Thyroid gland (tissue), 4 donors: Measurements from ENCODE around the gene SELENOK. TPM values are rescaled to one million over a fixed set of nuclear protein-coding genes. Genes with fewer than 3 reads are reported as not detected.

Experiments used
- DNase-seq, 2 donors: peaks; one replicate each; pipeline ENCODE4 v3.0.0-alpha.2; 2019
- H3K27ac ChIP-seq, 3 donors: fragments of 200-600 bp; sonication (generic); 1 replicate in 2 of 3; 2 replicates in 1 of 3; pipeline ENCODE4 v1.5.1; 2016 to 2019; ENCODE audit warnings: mild to moderate bottlenecking in 1 of 3, moderate library complexity in 1 of 3
- H3K27me3 ChIP-seq: fragments of 200-600 bp; sonication (generic); one replicate; pipeline ENCODE4 v1.5.1; 2019
- H3K36me3 ChIP-seq, 2 donors: fragments of 200-600 bp; sonication (generic); one replicate each; pipeline ENCODE4 v1.5.1; 2016 to 2019
- H3K4me1 ChIP-seq, 2 donors: fragments of 200-600 bp; sonication (generic); one replicate each; pipeline ENCODE4 v1.5.1; 2017 to 2019
- H3K4me3 ChIP-seq, 3 donors: fragments of 200-600 bp; sonication (generic); replicated peaks in 1 of 3; 1 replicate in 2 of 3; 2 replicates in 1 of 3; pipeline ENCODE4 v1.5.1; 2016; ENCODE audit warnings: mild to moderate bottlenecking in 1 of 3
- H3K9me3 ChIP-seq: fragments of 200-600 bp; sonication (generic); one replicate; pipeline ENCODE4 v1.5.1; 2017
- POLR2A ChIP-seq, 2 donors: fragments of 450-650 bp; IDR thresholded peaks; one replicate each; pipeline ENCODE4 v1.6.1; 2017; ENCODE audit warnings: antibody characterized with exemption in 2 of 2, mild to moderate bottlenecking in 2 of 2, moderate library complexity in 1 of 2
- WGBS, 2 donors: methylation state at CpG; one replicate each; pipeline ENCODE4 v1.1.5; 2017; 5-methylcytosine and 5-hydroxymethylcytosine counted together
- intact Hi-C: fragments of 100-400 bp; cut with DNase I; formaldehyde crosslinking; loops from one replicate; pipeline ENCODE4 v1.15.1; 2023
- total RNA-seq, 4 donors: library from RNA; depleted of rRNA; stranded (reverse); fragments of >200 nt; gene quantifications; one replicate each; pipeline ENCODE4 v1.2.3, GENCODE V29; 2016
- TF ChIP-seq, protein P1 (sequence below), 6 experiments: fragments of 200-600 bp in 3 of 6; fragments of 450-650 bp in 3 of 6; sonication (generic) in 3 of 6; IDR thresholded peaks; one replicate each; pipeline ENCODE4 v1.5.1; 2016 to 2019; ENCODE audit warnings: antibody characterized with exemption in 6 of 6, mild to moderate bottlenecking in 2 of 6, inconsistent platforms in 1 of 6, moderate library complexity in 1 of 6

Gene SELENOK
- total RNA-seq, 4 donors from 2014 or later = 79.0 to 132 (median 124) TPM

DNA sequence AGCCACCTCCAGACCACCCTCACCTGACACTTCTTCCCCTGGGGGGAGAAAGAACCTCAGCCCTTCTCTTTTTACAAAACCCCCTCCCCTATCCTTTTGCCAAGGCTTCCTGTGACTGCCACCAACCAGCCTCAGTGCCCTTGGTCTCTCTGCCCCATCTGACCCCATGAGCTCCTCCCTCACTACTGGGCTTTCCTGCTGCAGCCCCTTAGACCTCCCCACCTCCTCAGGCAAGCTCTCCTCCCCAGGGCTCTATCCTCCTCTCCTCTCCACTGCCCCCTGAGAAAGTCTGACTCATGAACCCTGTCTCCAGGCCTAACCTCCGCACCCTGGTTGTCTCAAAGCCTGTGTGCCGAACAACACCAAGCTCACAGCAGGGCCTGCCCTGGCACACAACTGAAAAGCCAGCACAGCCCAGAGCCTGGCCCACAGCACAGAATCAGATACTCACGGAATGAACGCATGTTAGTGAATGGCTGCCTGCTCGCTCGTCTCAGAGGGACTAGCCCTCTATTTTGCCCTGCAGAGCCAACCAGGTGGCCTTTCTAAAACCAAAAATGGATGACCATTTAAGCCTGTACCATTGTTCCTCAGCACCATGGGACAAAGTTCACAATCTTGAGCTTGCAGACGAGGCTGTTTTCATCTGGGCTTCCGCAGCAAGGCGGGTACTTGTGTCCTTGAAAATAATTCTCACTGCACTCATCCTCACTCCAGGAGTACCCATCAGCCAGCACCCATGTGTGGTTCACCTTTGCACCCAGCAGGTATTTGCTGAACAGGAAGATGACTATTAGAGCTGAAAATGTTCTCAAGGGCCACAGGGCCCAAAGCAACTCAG is 47.2 kb downstream of the SELENOK start:
- 97 to 99% methylated on average over 9 of the region's 9 CpGs for WGBS, 2 donors
- no peak for DNase-seq
- no peak for TF ChIP-seq POLR2A (IDR thresholded peaks at IDR 0.05)
- TF ChIP-seq, protein P1, sequence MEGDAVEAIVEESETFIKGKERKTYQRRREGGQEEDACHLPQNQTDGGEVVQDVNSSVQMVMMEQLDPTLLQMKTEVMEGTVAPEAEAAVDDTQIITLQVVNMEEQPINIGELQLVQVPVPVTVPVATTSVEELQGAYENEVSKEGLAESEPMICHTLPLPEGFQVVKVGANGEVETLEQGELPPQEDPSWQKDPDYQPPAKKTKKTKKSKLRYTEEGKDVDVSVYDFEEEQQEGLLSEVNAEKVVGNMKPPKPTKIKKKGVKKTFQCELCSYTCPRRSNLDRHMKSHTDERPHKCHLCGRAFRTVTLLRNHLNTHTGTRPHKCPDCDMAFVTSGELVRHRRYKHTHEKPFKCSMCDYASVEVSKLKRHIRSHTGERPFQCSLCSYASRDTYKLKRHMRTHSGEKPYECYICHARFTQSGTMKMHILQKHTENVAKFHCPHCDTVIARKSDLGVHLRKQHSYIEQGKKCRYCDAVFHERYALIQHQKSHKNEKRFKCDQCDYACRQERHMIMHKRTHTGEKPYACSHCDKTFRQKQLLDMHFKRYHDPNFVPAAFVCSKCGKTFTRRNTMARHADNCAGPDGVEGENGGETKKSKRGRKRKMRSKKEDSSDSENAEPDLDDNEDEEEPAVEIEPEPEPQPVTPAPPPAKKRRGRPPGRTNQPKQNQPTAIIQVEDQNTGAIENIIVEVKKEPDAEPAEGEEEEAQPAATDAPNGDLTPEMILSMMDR (IDR thresholded peaks at IDR 0.05) = no peak
- H3K4me1 ChIP-seq = peaks cover 24 to 37% of the 10 kb centered on the region in 2 donors
- no peak overlapping the region for H3K4me3 ChIP-seq
- H3K36me3 ChIP-seq = no peaks in the 10 kb centered on the region
- H3K27me3 ChIP-seq = no peaks in the 10 kb centered on the region
- H3K9me3 ChIP-seq = no peaks in the 10 kb centered on the region
- intact Hi-C loops = no loop called here
- H3K27ac ChIP-seq = peak overlapping the region in 2 of 3 donors; percentile 77 to 89

- no peak for DNase-seq
- Histone ChIP-seq H3K36me3 (no peaks in the 10 kb centered on the region), H3K4me3 (no peak overlapping the region), H3K9me3 (no peaks in the 10 kb centered on the region), H3K27ac (peak overlapping the region; percentile 55 to 89 (median 77)), H3K27me3 (no peaks in the 10 kb centered on the region), H3K4me1 (peaks cover 24 to 37% of the 10 kb centered on the region in 2 donors)
- 79 to 81% methylated on average over 9 to 10 of the region's 10 CpGs for WGBS, 2 donors
- intact Hi-C loops = no loop called here
- no peak for TF ChIP-seq POLR2A (IDR thresholded peaks at IDR 0.05)
These were observed 48.2 kb downstream of the SELENOK start for GRCh38 chr3:53843195-53844177.

GRCh38 chr3:53842436-53843194 is 49.0 kb downstream of the SELENOK start:
- intact Hi-C loops = no loop called here
- no peak overlapping the region for H3K4me3 ChIP-seq
- peak; percentile 90 for DNase-seq
- H3K27ac ChIP-seq = peak overlapping the region; percentile 55 to 89 (median 77)
- no peaks in the 10 kb centered on the region for H3K9me3 ChIP-seq
- H3K4me1 ChIP-seq = peaks cover 24 to 37% of the 10 kb centered on the region in 2 donors
- 32 to 40% methylated on average over 12 of the region's 12 CpGs for WGBS, 2 donors
- peak in 1 of 2 donors; percentile 32 for TF ChIP-seq POLR2A (IDR thresholded peaks at IDR 0.05)
- TF ChIP-seq, protein P1 (IDR thresholded peaks at IDR 0.05) = peak in 5 of 6 experiments; percentile 20 to 83 (median 56)
- H3K36me3 ChIP-seq = no peaks in the 10 kb centered on the region
- no peaks in the 10 kb centered on the region for H3K27me3 ChIP-seq

GRCh38 chr3:53841296-53841695 is 50.4 kb downstream of the SELENOK start:
- Histone ChIP-seq H3K27ac (no peak overlapping the region), H3K4me1 (peaks cover 18 to 31% of the 10 kb centered on the region in 2 donors), H3K36me3 (no peaks in the 10 kb centered on the region), H3K27me3 (no peaks in the 10 kb centered on the region), H3K4me3 (no peak overlapping the region), H3K9me3 (no peaks in the 10 kb centered on the region)
- DNase-seq = no peak
- intact Hi-C loops = no loop called here
- TF ChIP-seq, protein P1 (IDR thresholded peaks at IDR 0.05) = peak in 1 of 6 experiments; percentile 6
- TF ChIP-seq POLR2A (IDR thresholded peaks at IDR 0.05) = no peak
- 78 to 84% methylated on average over 5 of the region's 5 CpGs for WGBS, 2 donors

- intact Hi-C loops = no loop called here
- Histone ChIP-seq H3K36me3 (no peaks in the 10 kb centered on the region), H3K4me3 (no peak overlapping the region), H3K27me3 (no peaks in the 10 kb centered on the region), H3K9me3 (no peaks in the 10 kb centered on the region), H3K27ac (no peak overlapping the region), H3K4me1 (peaks cover 1 to 3% of the 10 kb centered on the region in 2 donors)
- no peak for DNase-seq
- TF ChIP-seq POLR2A (IDR thresholded peaks at IDR 0.05) = no peak
- TF ChIP-seq, protein P1 (IDR thresholded peaks at IDR 0.05) = no peak
- WGBS, 2 donors = 85 to 86% methylated on average over 6 of the region's 10 CpGs
These were observed 54.3 kb downstream of the SELENOK start for GRCh38 chr3:53837331-53837730.
